MCF 10A (cell line): ENCODE results near the gene PRSS36. TPM values are rescaled to one million over a fixed set of nuclear protein-coding genes. Genes with fewer than 3 reads are reported as not detected.
A peak's percentile ranks its signal among the peaks of the same experiment; 100 is the strongest.

ENCODE experiments used
- BruUV-seq: library from RNA; stranded (reverse); fragments of 400-500 nt; replicated peaks from 2 replicates; lab custom pipeline; 2021; lab: Mats Ljungman, UMichigan
- CTCF ChIA-PET: fragments of 300-600 bp; sonication (Branson Sonifier 250); formaldehyde crosslinking; extraction: SDS; loops from one replicate; lab custom pipeline; 2021; ENCODE audit warnings: antibody characterized with exemption, inconsistent platforms; lab: Yijun Ruan, JAX
- POLR2A ChIA-PET: fragments of 300-600, 350-650 bp; sonication (Branson Sonifier 250); formaldehyde crosslinking; extraction: SDS; loops from one replicate; lab custom pipeline; 2020; ENCODE audit warnings: antibody characterized with exemption, inconsistent platforms; lab: Yijun Ruan, JAX
- DNase-seq: peaks from one replicate; pipeline ENCODE4 v3.0.0-alpha.2; 2018; ENCODE audit not compliant: unreplicated experiment
- H3K27ac Mint-ChIP-seq: one replicate; pipeline ENCODE4 v1.8.0; 2022; ENCODE audit warnings: mild to moderate bottlenecking, low read depth, mixed read lengths; ENCODE audit not compliant: unreplicated experiment
- H3K27me3 Mint-ChIP-seq: one replicate; pipeline ENCODE4 v1.8.0; 2022; ENCODE audit warnings: mixed read lengths; ENCODE audit not compliant: insufficient read depth, unreplicated experiment
- H3K36me3 Mint-ChIP-seq: one replicate; pipeline ENCODE4 v1.8.0; 2022; ENCODE audit warnings: mild to moderate bottlenecking, moderate library complexity, mixed read lengths; ENCODE audit not compliant: insufficient read depth, unreplicated experiment
- H3K4me1 Mint-ChIP-seq: one replicate; pipeline ENCODE4 v1.8.0; 2022; ENCODE audit warnings: mixed read lengths; ENCODE audit not compliant: insufficient read depth, unreplicated experiment
- H3K4me3 Mint-ChIP-seq: one replicate; pipeline ENCODE4 v1.8.0; 2022; ENCODE audit warnings: mild to moderate bottlenecking, moderate library complexity, mixed read lengths; ENCODE audit not compliant: unreplicated experiment
- H3K9me3 Mint-ChIP-seq: one replicate; pipeline ENCODE4 v1.8.0; 2022; ENCODE audit warnings: mixed read lengths; ENCODE audit not compliant: unreplicated experiment
- intact Hi-C: fragments of 100-400 bp; cut with micrococcal nuclease; formaldehyde crosslinking; loops from 2 replicates; pipeline ENCODE4 v1.14.1; 2022
- total RNA-seq: library from RNA; stranded (reverse); gene quantifications from 2 replicates; pipeline ENCODE4 v1.2.3, GENCODE V29; 2022
- TF ChIP-seq, protein P1 (sequence below): fragments of 200-600 bp; IDR thresholded peaks from one replicate; pipeline ENCODE4 v1.8.0; 2022; ENCODE audit warnings: antibody characterized with exemption, mild to moderate bottlenecking; ENCODE audit not compliant: unreplicated experiment

The PRSS36 gene
- total RNA-seq, 1 experiment from 2014 or later, result 1.0 TPM

DNA sequence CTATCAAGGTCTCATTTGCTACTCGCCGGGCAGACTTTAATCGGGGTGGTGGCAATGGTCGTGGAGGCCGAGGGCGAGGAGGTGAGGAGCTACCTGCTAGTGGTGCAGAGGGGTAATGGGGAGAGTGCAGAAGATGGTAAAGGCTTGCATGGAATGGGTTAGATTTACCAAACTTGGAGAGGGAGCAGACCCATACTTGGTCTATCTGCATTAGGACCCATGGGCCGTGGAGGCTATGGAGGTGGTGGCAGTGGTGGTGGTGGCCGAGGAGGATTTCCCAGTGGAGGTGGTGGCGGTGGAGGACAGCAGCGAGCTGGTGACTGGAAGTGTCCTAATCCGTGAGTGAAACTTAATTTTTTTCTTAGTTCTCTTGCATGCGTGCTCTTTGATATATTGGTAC is 40.2 kb upstream of the PRSS36 start:
- no TSS peak for BruUV-seq

GRCh38 chr16:31189412-31189778 is 39.5 kb upstream of the PRSS36 start:
- no peaks in the 10 kb centered on the region for H3K9me3 Mint-ChIP-seq
- ChIA-PET POLR2A (interaction anchor here (0.9 to 2.7 kb wide), 2 partner anchors 9 to 22 kb away, joined by 3 to 22 read pairs; partner anchors contain the start of gene FUS), CTCF (interaction anchor here (0.9 to 1.0 kb wide), 3 partner anchors 11 to 47 kb away, joined by 3 to 4 read pairs (median 3); no protein-coding TSS in a partner anchor)
- no TSS peak for BruUV-seq
- H3K27me3 Mint-ChIP-seq, result no peaks in the 10 kb centered on the region
- H3K4me1 Mint-ChIP-seq, result peaks cover 8% of the 10 kb centered on the region
- DNase-seq, result no peak
- TF ChIP-seq, protein P1, sequence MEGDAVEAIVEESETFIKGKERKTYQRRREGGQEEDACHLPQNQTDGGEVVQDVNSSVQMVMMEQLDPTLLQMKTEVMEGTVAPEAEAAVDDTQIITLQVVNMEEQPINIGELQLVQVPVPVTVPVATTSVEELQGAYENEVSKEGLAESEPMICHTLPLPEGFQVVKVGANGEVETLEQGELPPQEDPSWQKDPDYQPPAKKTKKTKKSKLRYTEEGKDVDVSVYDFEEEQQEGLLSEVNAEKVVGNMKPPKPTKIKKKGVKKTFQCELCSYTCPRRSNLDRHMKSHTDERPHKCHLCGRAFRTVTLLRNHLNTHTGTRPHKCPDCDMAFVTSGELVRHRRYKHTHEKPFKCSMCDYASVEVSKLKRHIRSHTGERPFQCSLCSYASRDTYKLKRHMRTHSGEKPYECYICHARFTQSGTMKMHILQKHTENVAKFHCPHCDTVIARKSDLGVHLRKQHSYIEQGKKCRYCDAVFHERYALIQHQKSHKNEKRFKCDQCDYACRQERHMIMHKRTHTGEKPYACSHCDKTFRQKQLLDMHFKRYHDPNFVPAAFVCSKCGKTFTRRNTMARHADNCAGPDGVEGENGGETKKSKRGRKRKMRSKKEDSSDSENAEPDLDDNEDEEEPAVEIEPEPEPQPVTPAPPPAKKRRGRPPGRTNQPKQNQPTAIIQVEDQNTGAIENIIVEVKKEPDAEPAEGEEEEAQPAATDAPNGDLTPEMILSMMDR, result no peak
- no peak overlapping the region for H3K4me3 Mint-ChIP-seq
- intact Hi-C loops, result loop anchor here (10.0 kb wide), 1 partner anchor 505 kb away; no protein-coding TSS in a partner anchor
- peak overlapping the region; percentile 27 for H3K27ac Mint-ChIP-seq
- H3K36me3 Mint-ChIP-seq, result peaks cover 100% of the 10 kb centered on the region

More for the DNA sequence above, 40.2 kb upstream of the PRSS36 start:
- ChIA-PET CTCF (interaction anchor here (0.6 to 1.0 kb wide), 5 partner anchors 10 to 48 kb away, joined by 3 to 4 read pairs (median 3); partner anchors contain the start of gene PYCARD), POLR2A (interaction anchor here (0.9 to 2.7 kb wide), 2 partner anchors 10 to 21 kb away, joined by 3 to 22 read pairs; partner anchors contain the start of gene FUS)
- intact Hi-C loops, result no loop called here
- Mint-ChIP-seq H3K9me3 (no peaks in the 10 kb centered on the region), H3K4me1 (peaks cover 8% of the 10 kb centered on the region), H3K36me3 (peaks cover 100% of the 10 kb centered on the region), H3K27me3 (no peaks in the 10 kb centered on the region), H3K27ac (peak overlapping the region; percentile 54), H3K4me3 (no peak overlapping the region)
- TF ChIP-seq, protein P1, result no peak
- DNase-seq, result no peak

DNA sequence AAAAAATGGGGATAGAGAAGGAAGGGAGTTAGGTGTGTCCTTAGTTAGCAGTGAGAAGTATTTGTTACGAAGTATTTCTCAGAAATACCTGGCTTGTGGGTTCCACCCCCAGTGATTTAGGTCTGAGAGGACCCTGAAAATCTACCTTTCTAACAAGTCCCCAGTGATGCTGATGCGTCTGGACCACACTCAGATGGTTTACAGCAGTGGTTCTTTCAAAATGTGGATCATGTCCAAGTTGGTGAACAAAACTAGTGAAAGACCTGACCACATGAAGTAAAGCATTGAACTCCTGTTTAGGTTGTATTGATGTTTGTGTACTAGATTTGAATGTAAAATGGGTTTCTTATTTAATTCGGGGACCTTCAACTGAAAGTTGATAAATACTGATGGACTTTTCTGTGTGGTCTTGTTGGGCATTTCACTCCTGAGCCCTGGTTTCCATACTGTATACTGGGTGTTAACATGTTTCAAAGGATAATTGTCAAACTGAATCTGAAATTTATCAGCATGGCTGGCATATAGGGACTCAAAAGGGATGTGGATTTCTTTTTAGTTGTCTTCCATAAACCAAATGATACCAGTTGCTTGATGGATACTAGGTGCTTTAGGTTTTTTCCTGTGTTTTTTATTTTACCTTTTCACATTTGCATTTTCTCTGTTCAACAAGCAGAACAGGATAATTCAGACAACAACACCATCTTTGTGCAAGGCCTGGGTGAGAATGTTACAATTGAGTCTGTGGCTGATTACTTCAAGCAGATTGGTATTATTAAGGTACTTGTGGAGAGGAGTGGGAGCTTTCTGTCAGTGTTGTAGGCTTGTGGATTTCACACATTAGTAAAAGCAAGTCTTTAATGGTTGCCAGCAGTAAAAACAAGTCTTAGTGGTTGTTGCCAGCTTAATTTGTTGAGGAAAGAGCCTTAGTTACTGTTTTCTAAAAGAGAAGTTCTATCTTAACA is 38.9 kb upstream of the PRSS36 start:
- H3K27ac Mint-ChIP-seq, result peak overlapping the region; percentile 27
- H3K4me1 Mint-ChIP-seq, result peaks cover 12% of the 10 kb centered on the region
- no peaks in the 10 kb centered on the region for H3K9me3 Mint-ChIP-seq
- intact Hi-C loops, result loop anchor here (10.0 kb wide), 1 partner anchor 506 kb away; no protein-coding TSS in a partner anchor
- BruUV-seq, result no TSS peak
- H3K36me3 Mint-ChIP-seq, result peaks cover 100% of the 10 kb centered on the region
- no peak overlapping the region for H3K4me3 Mint-ChIP-seq
- TF ChIP-seq, protein P1, result no peak
- no peak for DNase-seq
- CTCF ChIA-PET, result interaction anchor here (0.9 to 1.0 kb wide), 2 partner anchors 12 to 41 kb away, joined by 3 to 4 read pairs; no protein-coding TSS in a partner anchor
- no peaks in the 10 kb centered on the region for H3K27me3 Mint-ChIP-seq
- POLR2A ChIA-PET, result interaction anchor here (0.9 to 2.7 kb wide), 2 partner anchors 9 to 23 kb away, joined by 3 to 22 read pairs; partner anchors contain the start of gene FUS

GRCh38 chr16:31187808-31188189 is 37.9 kb upstream of the PRSS36 start:
- H3K4me1 Mint-ChIP-seq, result peaks cover 21% of the 10 kb centered on the region
- CTCF ChIA-PET, result interaction anchor here (0.6 kb wide), 1 partner anchor 52 kb away, joined by 3 read pairs; no protein-coding TSS in a partner anchor
- H3K27ac Mint-ChIP-seq, result no peak overlapping the region
- H3K27me3 Mint-ChIP-seq, result no peaks in the 10 kb centered on the region
- BruUV-seq, result no TSS peak
- no peak for DNase-seq
- no peak overlapping the region for H3K4me3 Mint-ChIP-seq
- intact Hi-C loops, result loop anchor here (10.0 kb wide), 1 partner anchor 507 kb away; no protein-coding TSS in a partner anchor
- no peaks in the 10 kb centered on the region for H3K9me3 Mint-ChIP-seq
- TF ChIP-seq, protein P1, result no peak
- H3K36me3 Mint-ChIP-seq, result peaks cover 100% of the 10 kb centered on the region
- POLR2A ChIA-PET, result no interaction called here
